GM12801 (cell line): ENCODE data around the gene MFAP4.

ENCODE experiments used
- TF ChIP-seq, protein P1 (sequence below): IDR thresholded peaks from one replicate; pipeline ENCODE4 v1.5.1; 2011; ENCODE audit warnings: control low read depth; ENCODE audit not compliant: insufficient read length; ENCODE audit errors: extremely low read depth

MFAP4 gene

DNA sequence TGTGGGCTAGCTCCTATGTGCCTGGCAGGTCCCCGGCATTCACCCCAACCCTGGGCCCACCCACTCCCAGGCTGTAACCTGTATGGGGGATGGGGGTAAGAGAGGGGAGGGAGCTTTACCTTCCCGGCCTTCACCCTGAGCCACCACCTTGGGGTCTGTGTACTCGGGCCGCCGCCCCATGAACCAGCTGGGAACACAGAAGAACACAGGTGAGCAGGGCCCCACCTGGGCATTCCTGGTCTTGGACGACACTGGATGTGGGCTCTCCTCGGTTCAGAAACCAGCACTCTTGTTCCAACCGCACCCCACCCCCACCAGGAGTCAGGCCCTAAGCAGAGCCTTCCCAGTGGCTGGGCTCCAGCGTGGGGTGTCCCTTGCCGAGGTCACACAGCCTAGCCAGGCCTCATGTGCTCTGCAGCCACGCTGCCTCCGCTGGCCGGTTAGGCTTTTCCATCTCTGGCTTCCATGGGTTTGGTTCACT lies 43.3 kb downstream of the MFAP4 start:
- TF ChIP-seq, protein P1, sequence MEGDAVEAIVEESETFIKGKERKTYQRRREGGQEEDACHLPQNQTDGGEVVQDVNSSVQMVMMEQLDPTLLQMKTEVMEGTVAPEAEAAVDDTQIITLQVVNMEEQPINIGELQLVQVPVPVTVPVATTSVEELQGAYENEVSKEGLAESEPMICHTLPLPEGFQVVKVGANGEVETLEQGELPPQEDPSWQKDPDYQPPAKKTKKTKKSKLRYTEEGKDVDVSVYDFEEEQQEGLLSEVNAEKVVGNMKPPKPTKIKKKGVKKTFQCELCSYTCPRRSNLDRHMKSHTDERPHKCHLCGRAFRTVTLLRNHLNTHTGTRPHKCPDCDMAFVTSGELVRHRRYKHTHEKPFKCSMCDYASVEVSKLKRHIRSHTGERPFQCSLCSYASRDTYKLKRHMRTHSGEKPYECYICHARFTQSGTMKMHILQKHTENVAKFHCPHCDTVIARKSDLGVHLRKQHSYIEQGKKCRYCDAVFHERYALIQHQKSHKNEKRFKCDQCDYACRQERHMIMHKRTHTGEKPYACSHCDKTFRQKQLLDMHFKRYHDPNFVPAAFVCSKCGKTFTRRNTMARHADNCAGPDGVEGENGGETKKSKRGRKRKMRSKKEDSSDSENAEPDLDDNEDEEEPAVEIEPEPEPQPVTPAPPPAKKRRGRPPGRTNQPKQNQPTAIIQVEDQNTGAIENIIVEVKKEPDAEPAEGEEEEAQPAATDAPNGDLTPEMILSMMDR, result no peak

DNA sequence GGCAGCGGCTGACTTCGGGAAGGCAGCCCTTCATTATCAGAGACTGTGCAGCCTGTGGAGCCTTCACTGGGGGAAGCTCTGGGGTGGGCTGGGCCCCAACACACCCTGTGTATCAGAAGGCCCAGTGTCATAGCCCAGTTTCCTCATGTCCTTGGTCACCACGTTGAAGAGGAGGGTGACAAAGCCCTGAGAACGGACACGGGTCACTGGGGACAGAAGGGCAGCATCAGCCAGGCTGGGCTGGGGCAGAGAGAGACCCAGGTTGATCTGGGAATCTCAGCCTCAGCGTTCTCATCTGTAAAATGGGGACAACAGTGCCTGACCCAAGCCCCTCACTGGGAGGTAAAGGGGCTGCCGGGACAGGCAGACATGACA lies 43.7 kb downstream of the MFAP4 start:
- TF ChIP-seq, protein P1, result no peak

DNA sequence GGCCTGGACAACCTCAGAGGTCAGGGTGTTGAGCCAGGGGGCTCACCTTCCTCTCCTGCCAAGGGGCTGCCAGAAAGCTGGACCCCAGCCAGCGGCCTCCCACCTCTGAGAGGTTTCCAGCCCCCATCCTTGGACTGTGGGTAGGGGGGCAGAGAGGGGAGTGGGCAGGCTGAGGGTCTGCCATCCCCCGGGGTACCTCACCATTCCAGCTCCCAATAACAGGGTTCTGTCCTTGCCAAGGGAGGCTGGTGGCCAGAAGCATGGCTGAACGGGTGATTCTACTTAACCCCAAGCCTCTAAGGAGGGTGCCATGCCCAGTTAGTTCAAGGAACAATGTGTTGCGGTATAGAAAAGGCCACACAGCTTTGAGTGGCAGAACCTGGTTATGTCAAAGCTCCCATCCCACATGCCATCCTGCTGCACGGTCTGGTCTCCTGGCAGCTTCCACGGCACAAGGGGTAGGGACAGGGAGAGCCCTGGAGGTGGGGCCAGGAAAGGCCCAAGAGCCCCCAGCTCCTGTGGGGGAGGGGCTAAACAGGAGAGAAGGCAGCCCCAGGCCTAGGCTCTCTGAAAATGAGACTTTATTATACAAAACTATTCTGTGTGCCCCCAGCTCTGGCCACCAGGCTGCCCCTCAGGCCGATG lies 44.3 kb downstream of the MFAP4 start:
- TF ChIP-seq, protein P1, result no peak

DNA sequence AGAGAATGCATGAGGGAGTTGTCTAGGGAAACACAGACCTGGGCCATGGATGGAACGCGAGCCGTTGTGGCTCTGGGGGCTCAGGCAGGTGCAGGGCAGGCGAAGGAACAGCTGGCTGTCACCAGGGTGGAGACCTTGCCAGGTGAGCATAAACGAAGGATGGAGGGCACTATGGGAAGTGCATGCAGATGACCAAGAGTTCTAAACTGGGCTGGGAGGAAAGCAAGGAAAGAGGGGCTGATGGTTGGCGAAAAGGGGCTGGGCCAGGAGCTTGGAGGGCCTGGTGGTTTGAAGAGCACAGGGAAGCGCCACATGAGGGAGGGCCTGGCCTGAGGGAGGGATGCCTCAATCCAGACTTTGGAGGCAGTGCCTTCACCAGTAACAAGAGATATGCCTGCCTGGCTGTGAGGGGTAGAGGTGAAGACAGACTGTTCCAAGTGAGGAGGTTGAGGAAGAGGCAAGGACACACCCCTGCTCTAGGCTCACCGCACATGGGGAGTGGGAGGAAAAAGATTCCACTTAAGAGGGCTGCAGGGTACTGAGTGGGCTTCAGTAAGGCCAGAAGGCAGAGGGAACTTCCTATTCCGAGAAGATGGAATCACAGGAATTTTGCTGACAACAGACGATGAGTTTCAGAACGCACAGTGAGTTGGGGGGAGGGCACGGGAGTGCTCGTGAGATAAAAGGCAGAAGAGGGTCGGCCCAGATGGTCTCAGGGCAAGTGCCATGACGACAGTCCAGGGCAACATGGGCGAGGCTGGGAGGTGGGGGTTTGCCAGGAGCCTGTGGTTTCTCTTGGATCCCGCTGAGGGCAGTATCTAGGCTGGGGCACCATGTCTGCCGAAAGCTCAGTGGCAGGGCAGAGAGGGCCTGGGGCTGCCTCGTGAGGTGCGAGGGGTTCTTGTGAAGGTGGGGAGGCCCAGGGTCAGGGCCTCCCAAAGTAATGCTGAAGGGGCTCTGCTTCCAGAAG lies 45.1 kb downstream of the MFAP4 start:
- TF ChIP-seq, protein P1, result no peak

DNA sequence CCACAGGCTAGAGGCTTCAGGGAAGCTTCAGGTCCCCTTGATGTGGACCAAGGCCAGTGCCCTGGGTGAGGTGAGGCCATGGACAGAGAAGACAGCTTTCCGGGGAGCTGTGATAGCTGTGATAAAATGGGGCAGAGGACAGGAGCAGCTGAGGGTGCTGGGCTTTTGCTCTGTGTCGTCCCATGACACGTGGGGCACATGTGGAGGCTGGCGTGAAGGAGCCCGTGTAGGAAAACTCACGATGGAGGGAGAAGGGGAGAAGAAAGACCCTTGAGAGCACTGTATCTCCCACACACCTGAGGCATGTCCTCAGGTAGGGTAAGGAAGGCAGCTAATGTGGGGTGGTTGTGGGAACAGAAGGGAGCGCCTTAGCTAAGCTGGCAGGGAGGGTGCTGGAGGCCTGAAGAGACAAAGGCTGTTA lies 45.8 kb downstream of the MFAP4 start:
- TF ChIP-seq, protein P1, result no peak

DNA sequence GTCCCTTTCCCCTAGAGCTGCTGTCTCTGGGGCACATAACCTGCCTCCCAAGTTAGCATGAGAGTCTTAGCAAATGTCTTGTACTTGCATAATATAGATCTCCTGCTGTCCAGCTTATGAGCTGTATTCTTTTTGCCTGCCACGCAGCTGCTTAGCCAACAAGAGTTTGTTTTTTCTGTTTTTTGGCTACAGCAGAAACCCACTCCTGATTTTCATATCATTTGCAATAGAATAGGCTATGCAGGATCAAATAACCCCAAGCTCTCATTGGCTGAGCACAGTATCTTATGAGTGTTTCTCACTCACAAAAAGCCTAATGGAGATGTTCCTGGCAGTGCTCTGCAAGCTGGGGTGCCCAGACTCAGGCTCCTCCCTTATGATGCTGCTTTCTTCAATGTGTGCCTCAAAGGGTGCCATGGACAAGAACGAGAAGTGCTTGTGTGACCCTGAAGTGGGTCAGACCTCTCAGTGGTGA lies 47.6 kb downstream of the MFAP4 start:
- TF ChIP-seq, protein P1, result no peak
